GM19467 (cell line): ENCODE measurements around the gene RAB33B.
"Not testable (repeated sequence)": the region's sequence is repeated elsewhere in the genome, so short reads cannot be mapped to it uniquely, and the experiment has no call there.

Experiments used
- ATAC-seq: cut with Tn5 transposase; IDR thresholded peaks from one replicate; pipeline ENCODE4 v1.9.1; 2021; ENCODE audit warnings: mild to moderate bottlenecking, moderate library complexity; ENCODE audit not compliant: unreplicated experiment

The RAB33B gene

DNA sequence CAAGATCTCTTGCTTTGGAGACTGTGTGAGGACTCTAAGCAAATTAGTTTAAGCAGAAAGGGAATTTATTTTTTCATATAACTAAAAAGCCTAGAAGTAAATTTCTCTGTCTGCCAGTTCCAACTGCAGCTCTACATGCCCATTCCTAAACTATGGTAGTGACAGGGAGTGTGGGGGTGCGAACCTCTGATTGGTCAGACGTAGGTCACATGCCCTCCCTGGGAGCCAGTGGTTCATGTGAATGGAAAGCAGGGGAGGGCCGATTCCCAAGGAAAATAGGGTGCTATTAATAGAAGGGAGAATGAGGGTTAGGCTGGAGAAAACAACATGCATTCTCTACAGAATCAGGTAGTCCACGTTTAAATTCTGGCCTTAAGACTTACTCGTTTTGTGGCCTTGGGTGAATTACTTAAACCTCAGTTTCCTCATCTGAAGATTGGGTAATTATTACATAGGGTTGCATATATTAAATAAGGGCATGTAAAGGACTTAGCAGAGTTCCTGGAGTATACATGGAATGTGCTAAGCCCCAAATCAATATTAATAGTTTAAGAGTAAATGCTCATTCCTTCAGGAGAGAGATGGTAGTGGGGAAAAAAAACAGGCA is 7.2 kb downstream of the RAB33B start:
- ATAC-seq = no peak

DNA sequence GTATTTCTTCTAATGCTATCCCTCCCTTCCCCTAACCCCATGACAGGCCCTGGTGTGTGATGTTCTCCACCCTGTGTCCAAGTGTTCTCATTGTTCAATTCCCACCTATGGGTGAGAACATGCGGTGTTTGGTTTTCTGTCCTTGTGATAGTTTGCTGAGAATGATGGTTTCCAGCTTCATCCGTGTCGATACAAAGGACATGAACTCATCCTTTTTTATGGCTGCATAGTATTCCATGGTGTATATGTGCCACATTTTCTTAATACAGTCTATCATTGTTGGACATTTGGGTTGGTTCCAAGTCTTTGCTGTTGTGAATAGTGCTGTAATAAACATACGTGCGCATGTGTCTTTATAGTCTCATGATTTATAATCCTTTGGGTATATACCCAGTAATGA is 10.6 kb downstream of the RAB33B start:
- not testable (repeated sequence) for ATAC-seq

DNA sequence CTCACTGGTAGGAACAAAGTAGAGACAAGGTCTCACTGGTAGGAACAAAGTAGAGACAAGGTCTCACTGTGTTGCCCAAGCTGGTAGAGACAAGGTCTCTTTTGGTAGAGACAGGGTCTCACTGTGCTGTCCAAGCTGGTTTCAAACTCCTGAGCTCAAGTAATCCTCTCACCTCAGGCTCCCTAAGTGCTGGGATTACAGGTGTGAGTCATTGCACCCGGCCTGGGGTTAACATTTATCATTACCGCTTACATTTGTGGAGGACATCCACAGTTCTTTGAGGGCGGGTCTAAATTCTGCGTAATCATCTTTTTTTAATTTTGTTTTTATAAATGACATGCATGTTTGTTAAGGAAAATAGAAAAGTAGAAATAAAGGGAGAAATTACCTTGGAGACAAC is 12.0 kb downstream of the RAB33B start:
- no peak for ATAC-seq

DNA sequence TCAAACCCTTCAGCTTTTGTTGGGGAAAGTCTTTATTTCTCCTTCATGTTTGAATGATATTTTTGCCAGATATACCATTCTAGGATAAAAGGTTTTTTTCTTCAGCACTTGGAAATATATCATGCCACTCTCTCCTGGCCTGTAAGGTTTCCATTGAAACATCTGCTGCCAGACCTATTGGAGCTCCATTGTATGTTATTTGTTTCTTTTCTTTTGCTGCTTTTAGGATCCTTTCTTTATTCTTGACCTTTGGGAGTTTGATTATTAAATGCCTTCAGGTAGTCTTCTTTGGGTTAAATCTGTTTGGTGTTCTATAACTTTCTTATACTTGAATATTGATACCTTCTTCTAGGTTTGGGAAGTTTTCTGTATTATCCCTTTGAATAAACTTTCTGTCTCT is 14.8 kb downstream of the RAB33B start:
- not testable (repeated sequence) for ATAC-seq

DNA sequence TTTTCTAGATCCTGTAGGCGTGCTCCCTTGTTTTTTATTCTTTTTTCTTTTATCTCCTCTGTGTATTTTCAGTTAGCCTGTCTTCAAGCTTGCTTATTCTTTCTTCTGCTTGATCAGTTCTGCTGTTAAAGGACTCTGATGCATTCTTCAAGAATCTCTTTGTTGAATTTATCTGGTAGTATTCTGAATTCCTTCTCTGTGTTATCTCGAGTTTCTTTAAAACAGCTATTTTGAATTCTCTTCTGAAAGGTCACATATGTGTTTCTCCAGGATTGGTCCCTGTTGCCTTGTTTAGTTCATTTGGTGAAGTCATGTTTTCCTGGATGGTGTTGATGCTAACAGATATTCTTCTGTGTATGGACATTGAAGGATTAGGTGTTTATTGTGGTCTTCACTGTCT is 15.3 kb downstream of the RAB33B start:
- ATAC-seq = no peak

DNA sequence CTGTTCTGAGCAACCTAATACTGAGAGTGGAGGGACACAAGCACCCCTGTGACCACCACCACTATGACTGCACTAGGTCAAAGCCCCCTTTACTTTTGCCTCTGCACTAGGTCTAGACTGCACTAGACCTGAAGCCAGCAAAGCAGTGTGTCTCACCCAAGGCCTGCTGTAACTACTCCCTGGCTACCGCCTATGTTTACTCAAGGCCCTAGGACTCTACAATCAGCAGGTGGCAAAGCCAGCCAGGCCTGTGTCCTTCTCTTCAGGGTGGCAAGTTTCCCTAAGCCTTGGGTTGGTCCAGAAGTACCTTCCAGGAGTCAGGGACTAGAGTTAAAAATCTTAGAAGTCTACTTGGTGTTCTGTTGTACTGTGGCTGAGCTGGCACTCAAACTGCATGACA is 15.9 kb downstream of the RAB33B start:
- ATAC-seq = no peak

DNA sequence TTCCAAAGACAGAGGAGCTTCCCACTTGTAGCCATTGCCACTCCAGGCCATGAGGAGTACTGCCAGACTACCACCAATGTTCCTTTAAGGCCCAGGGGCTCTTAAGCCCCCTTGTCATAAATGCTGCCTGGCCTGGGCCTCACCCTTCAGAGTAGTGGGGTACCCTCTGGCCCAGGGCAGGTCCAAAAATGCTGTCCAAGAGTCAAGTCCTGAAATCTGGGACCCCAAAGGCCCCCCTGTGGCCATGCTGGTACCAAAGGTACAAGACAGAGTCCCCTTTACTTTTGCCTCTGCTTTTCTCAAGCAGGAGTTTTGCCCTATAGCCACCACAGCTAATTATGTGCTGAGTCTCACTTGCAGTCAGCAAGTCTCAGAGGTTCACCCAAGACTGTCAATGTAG is 16.4 kb downstream of the RAB33B start:
- ATAC-seq = no peak

DNA sequence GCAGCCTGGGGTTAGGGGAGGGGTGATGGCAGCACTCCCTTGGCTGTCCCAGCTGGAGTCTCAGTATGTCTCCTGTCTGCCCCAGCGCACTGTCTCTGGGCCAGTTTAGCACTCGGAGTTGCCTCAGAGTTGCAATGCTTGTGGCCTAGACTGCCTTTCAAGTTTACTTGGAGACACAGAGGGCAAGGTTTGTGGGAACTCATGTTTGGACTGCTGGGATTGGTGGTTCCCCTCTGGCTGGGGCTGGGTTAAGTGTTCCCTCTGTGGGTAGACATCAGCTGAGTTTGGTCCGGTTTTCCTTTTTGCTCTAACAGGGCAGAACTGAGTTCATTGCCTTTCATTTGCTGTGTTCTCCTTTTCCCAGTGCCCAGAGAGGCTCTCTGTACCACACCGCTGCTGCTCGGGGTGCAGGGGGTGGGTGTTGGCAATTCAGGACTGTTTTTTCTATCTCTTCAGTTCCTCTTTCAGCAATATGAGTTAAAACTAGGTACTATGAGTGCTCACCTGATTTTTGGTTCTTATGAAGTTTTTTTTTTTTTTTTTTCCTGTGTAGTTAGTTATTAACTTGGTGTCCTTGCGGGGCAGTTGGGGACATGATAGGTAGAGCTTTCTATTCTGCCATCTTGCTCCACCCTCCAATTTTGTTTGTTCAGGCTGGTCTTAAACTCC is 17.2 kb downstream of the RAB33B start:
- ATAC-seq = no peak

DNA sequence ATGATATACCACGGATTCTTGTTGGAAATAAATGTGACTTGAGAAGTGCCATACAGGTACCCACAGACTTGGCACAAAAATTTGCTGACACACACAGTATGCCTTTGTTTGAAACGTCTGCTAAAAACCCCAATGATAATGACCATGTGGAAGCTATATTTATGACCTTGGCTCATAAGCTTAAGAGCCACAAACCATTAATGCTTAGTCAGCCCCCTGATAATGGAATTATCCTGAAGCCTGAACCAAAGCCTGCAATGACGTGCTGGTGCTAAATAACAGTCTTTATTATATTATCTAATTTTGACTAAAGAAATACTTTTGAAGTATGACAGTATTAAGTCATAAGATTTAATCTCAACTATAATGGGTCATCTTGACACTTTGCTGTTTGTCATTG is 18.9 kb downstream of the RAB33B start:
- ATAC-seq = no peak

DNA sequence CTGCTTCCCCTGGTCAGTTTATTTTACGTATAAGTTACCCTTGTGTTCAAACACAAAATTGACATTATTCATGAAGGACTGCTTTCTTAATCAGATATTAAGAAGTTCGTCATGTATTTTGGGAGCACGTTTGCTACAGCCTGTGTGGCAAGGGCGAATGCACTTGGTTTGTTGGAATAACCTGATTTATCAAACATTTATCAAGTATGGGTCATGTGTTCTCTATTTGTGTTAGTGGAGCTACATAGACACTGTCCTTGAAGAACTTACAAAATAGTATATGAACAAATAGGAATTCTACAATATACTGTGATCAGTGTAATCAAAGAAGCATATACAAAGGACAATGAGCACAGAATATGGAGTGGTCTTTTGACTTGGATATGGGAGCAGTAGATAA is 22.4 kb downstream of the RAB33B start:
- ATAC-seq = no peak

DNA sequence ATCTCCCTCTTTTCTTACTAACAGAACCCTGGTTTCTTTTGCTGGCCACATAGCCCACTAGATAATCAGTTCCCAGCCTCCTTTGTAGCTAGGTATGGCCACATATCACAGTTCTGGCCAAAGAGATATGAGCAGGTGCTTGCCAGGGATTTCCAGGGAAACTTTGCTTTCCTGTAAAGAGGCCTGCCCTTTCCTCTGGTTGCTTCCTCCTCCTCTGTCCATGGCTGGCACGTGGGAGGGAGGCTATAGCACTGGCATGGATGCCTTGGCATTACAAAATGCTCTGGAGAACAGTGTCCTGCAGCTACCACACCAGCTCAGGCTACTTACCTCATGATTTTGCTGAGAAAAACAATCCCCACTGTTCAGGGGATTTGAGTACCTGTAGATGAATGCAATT is 27.5 kb downstream of the RAB33B start:
- ATAC-seq = no peak

DNA sequence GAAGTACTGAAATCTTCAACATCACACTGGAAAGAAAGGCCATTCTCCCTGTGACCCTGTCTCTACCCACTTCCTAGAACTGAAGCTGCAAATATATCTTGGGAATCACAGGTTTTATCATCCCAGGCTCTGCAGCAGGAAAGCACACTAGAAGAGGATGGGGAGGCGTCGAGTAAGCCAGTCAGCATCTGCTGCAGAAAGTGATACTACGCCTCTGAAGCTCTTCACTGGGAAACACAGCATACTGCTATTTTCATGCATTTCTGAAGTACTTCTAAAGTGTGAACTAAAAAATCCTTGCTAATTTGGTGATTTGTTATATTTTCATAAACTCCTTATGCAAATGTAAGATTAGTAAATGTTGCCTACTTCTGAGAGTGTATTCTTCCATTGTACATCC is 29.1 kb downstream of the RAB33B start:
- no peak for ATAC-seq

DNA sequence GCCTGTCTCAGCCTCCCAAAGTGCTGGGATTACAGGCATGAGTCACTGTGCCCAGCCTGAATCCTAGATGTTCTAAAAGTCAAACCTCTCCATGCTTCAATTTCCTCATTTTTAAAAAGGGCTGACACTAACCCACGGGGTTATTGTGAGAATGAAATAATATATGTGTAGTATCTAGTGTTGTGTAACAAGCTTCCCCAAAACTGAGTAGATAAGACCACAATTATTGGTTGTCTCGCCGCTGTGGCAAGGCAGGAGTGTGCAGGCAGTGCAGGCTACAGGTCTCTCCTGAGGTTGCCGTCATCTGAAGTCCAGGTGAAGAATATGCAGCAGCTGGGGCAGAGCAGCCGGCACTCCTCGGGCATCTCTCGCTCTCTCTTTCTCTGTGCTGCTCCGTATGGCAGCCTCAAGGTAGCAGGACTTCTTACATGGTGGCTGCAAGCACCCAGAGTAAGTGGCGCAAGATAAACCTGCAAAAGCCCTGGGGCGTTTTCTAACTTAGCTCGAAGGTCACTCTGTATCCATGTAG is 30.9 kb downstream of the RAB33B start:
- ATAC-seq = no peak

DNA sequence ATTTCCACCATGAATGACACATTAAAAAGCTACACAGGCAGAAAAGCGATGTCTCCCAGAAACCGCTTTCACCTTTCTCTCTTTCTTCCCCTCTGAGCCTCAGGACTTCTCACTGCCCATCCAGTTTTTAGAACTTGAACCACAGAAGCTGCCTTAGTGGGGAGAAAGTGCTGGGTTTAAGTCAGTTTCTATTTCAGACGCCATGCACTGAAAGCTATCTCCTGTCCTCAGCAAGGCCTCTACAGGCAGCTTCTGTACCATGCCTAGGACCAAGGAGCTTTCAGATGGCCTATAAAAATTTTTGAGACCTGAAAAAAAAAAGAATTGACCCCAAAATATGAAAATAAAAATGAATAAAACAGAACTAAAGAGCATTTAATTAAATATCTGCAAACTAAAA is 34.5 kb downstream of the RAB33B start:
- ATAC-seq = no peak

DNA sequence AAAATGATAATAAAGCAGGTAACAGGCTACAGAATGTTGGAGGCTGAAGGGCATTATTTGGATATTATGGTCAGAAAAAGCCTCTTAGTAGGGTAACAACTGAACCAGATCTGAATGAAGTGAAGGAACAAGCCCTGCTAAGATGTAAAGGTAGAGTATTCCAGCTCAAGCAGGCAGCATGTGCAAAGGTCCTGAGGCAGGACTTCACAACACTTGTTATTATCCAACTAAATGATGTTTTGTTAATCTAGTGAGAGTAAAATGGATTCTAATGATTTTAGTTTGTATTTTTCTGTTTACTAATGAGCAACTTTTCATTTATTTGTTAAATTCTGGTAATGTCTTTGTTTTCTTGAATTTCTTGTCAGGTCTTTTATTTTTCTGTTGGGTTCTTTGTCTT is 35.7 kb downstream of the RAB33B start:
- no peak for ATAC-seq

DNA sequence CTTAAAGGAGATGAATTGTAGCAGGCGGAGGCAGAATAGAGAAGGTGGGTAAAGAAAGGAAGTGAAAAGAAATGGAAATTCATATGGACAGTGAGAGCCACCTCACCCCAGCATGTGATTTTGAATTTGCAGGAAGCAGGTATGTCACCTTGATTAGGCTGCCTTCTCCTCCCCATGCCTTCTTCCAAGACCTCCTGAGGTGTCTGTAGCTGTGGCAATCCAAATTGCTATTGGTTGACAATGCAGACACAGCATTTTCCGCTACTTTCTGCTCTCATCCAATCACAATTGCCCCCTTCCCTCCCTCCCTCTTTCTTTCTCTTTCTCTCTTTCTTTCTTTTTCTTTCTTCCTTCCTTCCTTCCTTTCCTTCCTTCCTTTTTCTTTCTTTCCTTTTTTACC is 38.5 kb downstream of the RAB33B start:
- no peak for ATAC-seq

DNA sequence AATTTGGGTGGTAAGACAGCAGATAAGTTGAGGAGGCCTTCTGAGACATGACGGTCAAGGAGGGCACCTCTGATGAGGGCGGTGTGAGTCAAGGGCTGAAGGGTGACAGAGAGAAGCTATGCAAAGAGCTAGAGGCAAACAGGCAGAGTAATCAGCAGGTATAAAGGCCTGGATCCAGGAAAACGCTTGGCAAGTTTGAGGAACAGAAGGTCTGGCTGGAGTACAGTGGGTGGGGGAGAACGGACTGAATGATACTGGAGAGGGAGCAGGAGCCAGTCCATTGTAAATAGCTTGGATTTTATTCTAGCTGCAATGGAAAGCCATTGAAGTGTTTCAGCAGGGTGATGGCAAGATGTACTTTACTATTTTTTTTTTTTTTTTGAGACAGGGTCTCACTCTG is 39.3 kb downstream of the RAB33B start:
- ATAC-seq = no peak

DNA sequence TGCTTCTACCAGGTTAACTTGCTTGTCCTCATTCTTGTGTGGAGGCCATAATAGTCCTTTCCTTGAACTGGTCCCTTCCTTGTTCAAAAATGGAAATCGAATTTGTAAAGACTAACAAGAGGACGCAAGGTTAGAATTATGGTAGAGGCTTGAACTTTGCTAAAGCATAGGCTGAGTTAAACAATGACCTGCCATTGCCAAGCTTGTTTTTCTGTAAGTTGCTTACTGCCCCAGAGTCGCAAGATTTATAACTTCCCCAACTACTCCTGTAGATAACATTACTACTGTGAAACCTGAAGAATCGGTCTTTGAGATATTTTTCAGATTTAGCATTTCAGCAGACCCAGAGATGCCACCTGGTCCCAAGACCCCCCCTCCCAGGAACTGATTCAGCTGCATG is 45.3 kb downstream of the RAB33B start:
- no peak for ATAC-seq

DNA sequence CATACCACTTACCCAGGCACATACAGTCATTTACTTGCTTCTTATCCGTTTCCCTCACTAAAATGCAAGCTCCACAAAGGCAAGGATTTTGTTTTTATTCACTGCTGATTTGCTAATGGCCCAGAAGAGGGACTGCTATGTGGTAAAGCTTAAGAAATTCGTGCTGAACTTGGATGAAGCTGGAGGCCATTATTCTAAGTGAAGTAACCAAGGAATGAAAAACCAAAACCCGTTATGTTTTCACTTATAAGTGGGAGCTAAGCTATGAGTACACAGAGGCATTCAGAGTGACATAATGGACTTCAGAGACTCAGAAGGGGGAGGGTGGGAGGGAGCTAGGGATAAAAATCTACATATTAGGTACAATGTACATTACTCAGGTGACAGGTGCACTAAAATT is 47.2 kb downstream of the RAB33B start:
- ATAC-seq = no peak

DNA sequence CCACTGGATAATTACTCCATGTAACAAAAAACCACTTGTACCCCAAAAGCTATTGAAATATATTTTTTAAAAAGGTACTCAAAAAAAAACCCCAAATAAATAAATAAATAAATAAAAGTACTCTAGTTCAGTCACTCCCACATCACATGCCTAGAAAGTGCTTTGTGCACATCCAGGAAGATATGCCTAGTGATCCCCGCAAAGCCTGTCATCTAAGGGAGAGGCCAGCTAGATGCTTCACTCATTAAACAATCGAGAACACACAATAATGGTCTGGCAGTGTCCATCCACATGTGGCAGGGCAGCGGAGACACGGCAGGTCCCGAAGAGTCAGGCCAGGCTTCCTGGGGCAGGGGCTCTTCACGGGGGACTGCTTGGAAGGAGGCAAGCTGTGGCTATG is 47.6 kb downstream of the RAB33B start:
- ATAC-seq = no peak

DNA sequence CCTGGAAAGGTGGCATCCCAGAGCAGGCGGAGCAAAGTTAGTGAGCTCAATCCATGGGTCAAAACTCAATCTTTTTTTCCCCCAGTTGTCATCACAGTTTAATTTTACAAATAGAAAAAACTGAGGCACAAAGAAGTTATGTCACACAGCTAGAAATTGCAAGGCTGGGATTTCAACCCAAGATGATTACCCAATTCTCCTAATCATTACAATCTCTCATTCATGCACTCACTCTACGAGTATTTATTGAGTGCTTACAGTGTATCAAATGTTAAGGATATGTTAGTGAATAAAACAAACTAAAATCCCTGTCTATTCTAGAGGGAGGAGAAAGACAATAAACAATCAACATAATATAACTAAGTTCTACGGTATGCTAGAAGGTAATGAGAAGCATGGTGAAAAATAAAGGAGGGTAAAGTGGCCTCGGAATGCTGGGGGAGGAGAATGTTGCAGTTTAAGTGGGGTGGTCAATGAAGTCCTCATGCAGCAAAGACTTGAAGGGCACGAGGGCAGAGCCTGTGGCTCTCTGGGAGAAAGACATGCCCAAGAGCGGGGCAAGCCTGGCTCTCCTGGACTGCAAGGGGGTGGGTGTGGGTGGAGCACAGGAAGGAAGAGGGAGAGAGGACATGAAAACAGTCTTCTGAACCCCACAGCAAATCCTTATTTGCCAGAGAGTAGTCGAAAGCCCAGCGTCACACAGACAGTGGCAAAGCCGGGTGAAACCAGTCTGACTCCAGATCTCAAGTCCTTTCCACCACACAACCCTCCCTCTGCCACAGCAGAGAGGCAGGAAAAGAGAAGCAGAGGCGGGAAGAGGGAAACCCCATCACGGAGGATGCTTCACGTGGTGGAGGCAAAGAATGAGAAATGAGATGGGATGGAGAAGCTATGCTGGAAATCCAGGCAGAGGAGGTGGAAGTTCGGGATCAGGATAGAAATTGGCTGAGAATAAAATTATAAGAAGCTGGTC is 48.3 kb downstream of the RAB33B start:
- no peak for ATAC-seq
